ENCODE data around the gene THSD4.

THSD4 gene

GRCh38 chr15:71564217-71564616 lies 448.9 kb downstream of the THSD4 start:
- H3K27ac ChIP-seq, result no peak overlapping the region
- TF ChIP-seq ZFX (IDR thresholded peaks at IDR 0.05) (no peak), CTCF (conservative IDR thresholded peaks at IDR 0.05) (no peak)

GRCh38 chr15:71565006-71565405 lies 449.7 kb downstream of the THSD4 start:
- H3K27ac ChIP-seq, result no peak overlapping the region
- TF ChIP-seq ZFX (IDR thresholded peaks at IDR 0.05), result no peak

- H3K27ac ChIP-seq, result no peak overlapping the region
- no peak for TF ChIP-seq CTCF (conservative IDR thresholded peaks at IDR 0.05)
- no peak for TF ChIP-seq ZFX (IDR thresholded peaks at IDR 0.05)
Measured at GRCh38 chr15:71565631-71566160, 450.4 kb downstream of the THSD4 start.

GRCh38 chr15:71566226-71566625 lies 451.0 kb downstream of the THSD4 start:
- TF ChIP-seq ZFX (IDR thresholded peaks at IDR 0.05) (no peak), CTCF (conservative IDR thresholded peaks at IDR 0.05) (no peak)
- H3K27ac ChIP-seq, result no peak overlapping the region

GRCh38 chr15:71567173-71567572 lies 451.9 kb downstream of the THSD4 start:
- TF ChIP-seq ZFX (IDR thresholded peaks at IDR 0.05) (no peak), CTCF (conservative IDR thresholded peaks at IDR 0.05) (no peak)
- no peak overlapping the region for H3K27ac ChIP-seq

- H3K27ac ChIP-seq, result no peak overlapping the region
- TF ChIP-seq ZFX (IDR thresholded peaks at IDR 0.05) (no peak), CTCF (conservative IDR thresholded peaks at IDR 0.05) (no peak)
Measured at GRCh38 chr15:71568227-71568626, 453.0 kb downstream of the THSD4 start.

- H3K27ac ChIP-seq, result no peak overlapping the region
- TF ChIP-seq CTCF (conservative IDR thresholded peaks at IDR 0.05) (no peak), ZFX (IDR thresholded peaks at IDR 0.05) (no peak)
Measured at GRCh38 chr15:71570736-71571135, 455.5 kb downstream of the THSD4 start.

- no peak overlapping the region for H3K27ac ChIP-seq
Measured at GRCh38 chr15:71571641-71572040, 456.4 kb downstream of the THSD4 start.

More at GRCh38 chr15:71571641-71572040, 456.4 kb downstream of the THSD4 start:
- TF ChIP-seq CTCF (conservative IDR thresholded peaks at IDR 0.05) (no peak), ZFX (IDR thresholded peaks at IDR 0.05) (no peak)

Measured in C4-2B (cell line).